Right lobe of liver (tissue), 4 donors: ENCODE data around the gene NOL12.

ENCODE experiments used
- POLR2A ChIP-seq: fragments of 450-650 bp; IDR thresholded peaks from one replicate; pipeline ENCODE4 v1.6.1; 2017; ENCODE audit warnings: antibody characterized with exemption, mild to moderate bottlenecking
- TF ChIP-seq, protein P1 (sequence below), 4 donors: fragments of 200-600 bp in 3 of 4; fragments of 450-650 bp in 1 of 4; IDR thresholded peaks; one replicate each; pipeline versions ENCODE4 v1.5.1 to v1.8.0; 2016 to 2022; ENCODE audit warnings: antibody characterized with exemption in 4 of 4, mild to moderate bottlenecking in 2 of 4
- donor health status: DM: no; HTN: no; CAD: no.
- donor health status: DM: no; HTN: no; CAD: no.
- donor health status: DM: no; HTN: yes; CAD: no.

- TF ChIP-seq, protein P1, sequence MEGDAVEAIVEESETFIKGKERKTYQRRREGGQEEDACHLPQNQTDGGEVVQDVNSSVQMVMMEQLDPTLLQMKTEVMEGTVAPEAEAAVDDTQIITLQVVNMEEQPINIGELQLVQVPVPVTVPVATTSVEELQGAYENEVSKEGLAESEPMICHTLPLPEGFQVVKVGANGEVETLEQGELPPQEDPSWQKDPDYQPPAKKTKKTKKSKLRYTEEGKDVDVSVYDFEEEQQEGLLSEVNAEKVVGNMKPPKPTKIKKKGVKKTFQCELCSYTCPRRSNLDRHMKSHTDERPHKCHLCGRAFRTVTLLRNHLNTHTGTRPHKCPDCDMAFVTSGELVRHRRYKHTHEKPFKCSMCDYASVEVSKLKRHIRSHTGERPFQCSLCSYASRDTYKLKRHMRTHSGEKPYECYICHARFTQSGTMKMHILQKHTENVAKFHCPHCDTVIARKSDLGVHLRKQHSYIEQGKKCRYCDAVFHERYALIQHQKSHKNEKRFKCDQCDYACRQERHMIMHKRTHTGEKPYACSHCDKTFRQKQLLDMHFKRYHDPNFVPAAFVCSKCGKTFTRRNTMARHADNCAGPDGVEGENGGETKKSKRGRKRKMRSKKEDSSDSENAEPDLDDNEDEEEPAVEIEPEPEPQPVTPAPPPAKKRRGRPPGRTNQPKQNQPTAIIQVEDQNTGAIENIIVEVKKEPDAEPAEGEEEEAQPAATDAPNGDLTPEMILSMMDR (IDR thresholded peaks at IDR 0.05), result no peak
- TF ChIP-seq POLR2A, result no peak
These were observed 27.6 kb downstream of the NOL12 start for GRCh38 chr22:37713761-37714160.
